HT-29 (cell line): ENCODE measurements around the gene PHLDA1. TPM values are rescaled to one million over a fixed set of nuclear protein-coding genes. Genes with fewer than 3 reads are reported as not detected.
A peak's percentile ranks its signal among the peaks of the same experiment; 100 is the strongest.

Experiments used
- DNase-seq: peaks from one replicate; pipeline ENCODE4 v3.0.0-alpha.2; 2015; ENCODE audit warnings: low spot score
- total RNA-seq: library from RNA; depleted of rRNA; stranded (reverse); fragments of >200 nt; shearing (Covaris generic); gene quantifications from 2 replicates; pipeline ENCODE4 v1.2.3, GENCODE V29; 2014

PHLDA1 gene
- total RNA-seq, 1 experiment from 2014 or later: 41.7 TPM

DNA sequence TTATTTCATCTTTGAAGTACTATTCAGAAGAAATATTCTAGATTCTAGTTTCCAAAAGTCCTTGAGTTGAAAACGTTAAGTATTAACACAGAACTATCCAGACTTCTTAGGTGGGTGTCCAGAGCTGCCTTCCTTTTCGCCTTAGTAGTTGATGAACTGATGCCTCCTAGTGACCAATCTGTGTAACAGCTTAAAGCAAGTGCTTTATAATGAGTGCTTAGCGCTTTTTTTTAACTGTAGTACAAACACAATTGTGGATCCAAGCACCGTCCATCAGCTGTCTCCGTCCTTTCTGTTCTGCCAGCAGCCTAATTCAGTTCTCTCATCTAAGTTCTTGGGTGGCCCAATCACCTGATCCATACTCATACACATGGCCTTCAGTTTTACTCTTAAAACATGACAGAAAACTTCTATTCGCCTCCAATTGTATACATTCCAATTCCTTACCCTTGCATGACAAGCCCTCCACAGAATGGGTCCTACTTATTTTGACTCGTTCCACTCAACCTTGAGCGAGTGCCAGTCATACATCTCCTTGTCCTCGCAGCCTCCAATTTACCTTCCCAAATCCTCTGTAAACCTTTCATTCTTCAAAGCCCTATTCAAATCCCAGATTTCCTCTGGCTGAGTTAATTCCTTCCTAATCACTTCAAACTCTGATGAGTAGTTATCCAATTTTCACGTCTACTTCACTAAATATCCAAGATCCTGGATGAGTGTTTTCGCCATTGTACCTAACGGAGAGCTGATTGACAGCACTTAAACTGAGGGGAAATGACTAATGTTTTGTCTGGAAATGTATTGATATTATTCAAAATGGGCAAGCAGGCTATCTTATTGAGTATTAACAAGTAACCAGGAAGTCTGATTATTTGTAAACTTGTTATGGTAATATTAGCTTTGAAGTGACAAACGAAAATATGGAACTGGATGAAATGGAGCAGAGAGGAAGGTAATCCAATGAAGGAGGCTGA is 5.8 kb upstream of the PHLDA1 start:
- peak; percentile 79 for DNase-seq

DNA sequence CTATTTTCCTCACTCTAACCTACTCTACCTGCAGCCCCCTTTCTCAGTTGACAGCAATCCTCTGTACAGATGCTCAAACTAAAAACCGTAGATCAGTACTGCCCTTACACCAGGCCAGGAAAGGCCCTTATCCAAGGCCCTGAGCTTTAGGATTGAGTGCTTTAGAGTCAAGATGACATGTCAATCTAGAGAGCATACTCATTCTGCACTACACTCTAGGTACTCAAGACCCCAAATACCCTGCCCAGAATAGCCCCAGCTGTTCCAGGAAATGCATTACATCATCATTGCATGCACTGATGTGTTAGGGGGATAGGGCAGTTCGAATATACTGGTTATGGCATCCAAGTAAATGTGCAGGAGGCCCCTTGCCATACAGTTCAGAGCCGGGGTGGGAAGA is 3.5 kb upstream of the PHLDA1 start:
- DNase-seq: no peak

DNA sequence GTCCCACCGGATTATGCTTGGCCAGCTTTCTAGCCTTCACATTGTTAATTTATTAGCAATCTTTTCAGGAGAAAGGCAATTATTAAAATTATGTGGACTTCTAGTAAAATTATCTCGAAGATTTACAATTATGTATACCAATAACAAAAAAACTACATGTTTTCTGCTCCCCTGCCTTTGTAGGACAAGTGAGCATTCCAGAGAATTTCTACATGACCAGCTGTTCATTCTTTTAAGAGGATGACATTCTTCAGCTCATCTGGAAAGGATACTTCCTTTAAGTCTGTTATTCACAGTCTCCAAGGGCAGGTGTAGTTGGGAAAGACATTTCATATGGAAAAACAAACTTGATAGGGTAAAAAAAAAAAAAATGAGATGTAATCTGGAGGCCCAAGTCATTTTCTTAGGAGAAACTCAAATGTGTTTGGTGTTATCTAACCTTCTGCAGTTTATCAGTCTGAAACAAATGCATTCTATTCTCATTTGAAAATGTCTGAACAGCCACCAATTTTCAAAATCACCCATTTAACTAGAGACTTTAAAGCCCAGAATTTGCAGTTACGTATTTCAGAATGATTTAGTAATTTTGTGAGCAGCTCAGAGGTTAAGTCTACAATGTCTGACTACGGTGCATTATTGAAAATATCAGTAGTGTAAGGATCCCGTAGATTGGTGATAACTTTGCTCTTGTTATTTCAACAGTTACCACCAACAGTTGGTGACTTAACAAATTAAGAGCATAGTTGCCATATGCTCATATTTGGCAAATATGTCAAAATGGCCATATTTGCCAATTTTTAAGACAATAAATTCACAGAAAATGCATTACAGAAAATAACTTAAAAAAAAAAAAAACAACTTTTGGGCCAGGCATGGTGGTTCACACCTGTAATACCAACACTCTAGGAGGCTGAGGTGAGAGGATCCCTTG is 1.8 kb upstream of the PHLDA1 start:
- no peak for DNase-seq

DNA sequence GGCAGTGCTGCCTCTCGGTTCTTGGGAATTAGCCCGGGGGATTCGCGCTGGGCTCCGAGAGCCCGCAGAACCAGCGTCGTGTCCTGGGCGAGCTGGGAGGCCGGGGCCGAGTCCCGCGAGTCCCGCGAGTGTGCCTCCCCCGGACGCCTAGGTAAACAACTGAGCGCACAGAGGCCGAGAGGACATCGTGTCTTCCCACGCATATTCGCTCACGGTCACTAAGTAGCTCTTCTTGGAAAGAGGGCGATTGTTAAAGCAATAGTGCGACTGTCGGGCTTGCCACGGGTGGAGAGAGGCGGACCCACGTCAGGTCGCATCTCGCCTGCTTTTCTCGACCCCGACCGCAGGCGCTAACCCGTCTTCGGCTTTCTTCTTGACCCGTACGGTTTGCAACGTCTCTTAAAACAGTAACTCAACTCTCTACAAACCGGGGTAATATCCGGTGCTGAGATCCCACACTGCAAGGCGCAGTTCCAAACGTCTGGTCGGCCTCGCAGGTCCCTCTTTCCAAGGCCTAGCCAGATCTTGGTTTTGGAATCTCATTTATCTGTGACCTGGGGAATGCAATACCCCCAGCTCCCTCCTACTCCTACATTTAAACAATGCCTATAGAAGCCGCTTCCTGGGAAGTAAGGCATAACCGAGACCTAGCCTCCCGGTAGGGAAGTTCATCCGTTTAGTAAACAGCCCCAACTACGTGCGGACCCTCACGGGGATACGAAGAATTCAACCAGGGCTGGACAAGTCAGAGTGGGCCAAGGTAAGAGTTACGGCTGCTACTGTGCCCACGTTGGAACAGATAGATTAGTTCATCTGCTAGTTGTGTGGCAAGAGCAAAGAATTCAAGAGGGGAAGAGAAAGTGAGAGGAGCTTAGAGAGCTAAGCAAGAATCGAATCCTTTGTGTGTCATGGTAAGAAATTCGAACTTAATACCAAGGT is 736 bp upstream of the PHLDA1 start:
- DNase-seq: peak; percentile 72

DNA sequence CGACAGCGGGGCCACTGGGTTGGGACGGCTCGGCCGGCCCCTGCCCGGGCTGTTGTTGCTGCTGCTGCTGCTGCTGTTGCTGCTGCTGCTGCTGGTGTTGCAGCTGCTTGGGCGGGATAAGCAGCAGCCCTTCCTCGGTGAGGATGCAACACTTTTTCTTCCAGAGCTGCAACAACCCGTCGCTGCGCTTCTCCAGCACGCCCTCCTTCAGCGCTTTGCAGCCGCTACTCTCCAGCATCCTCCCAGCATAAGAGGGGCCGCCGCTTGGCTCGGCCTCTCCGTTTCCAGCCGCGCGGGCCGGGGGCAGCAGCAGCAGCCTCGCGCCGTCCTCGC is 529 bp downstream of the PHLDA1 start:
- no peak for DNase-seq

DNA sequence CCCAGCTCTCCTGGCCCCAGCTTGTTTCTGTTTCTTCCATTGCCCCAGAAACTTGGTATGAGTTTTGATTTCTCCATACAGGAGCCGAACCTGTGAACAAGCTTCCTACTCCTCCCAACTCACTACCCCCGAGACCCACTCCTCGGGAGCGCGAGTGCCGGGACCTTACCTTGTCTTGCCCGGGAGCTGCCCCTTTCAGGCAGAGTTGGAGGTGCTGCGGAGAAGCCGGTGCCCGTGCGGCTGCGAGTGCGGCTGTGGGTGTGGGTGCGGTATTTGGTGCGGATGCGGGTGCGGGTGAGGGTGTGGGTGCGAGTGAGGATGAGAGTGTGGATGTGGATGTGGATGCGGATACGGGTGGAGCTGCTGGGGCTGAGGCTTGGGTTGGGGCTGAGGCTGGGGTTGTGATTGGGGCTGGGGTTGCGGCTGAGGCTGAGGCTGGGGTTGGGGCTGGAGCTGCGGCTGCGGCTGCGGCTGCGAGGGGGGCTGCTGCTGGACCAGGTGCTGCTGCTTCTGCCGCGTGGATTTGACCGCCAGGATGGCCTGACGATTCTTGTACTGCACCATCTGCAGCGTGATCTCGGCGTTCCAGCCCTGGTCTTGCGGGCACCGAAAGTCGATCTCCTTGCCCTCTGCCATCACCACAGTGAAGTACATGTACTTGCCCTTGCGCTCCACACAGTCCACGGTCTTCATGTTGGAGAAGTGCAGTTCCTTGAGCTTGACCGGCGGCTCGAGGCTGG is 1.1 kb downstream of the PHLDA1 start:
- peak; percentile 42 for DNase-seq

DNA sequence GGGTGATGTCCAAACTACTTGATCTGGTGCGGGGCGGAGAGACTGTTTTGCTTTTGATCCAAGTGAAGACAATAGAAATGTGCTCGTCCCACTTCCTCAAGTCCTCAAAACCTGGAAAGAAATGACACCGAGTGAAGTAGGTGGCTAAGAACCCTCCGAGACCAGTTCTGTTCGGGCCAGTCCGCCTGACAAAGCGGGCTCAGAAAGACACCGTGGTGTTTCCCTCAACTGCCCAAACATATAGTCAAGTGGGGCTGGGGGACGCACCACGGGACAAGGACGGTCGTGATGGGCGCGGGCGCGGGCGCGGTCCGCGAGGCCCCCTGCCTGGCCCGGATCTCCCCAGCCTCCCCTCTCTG is 1.6 kb downstream of the PHLDA1 start:
- DNase-seq: peak; percentile 65

DNA sequence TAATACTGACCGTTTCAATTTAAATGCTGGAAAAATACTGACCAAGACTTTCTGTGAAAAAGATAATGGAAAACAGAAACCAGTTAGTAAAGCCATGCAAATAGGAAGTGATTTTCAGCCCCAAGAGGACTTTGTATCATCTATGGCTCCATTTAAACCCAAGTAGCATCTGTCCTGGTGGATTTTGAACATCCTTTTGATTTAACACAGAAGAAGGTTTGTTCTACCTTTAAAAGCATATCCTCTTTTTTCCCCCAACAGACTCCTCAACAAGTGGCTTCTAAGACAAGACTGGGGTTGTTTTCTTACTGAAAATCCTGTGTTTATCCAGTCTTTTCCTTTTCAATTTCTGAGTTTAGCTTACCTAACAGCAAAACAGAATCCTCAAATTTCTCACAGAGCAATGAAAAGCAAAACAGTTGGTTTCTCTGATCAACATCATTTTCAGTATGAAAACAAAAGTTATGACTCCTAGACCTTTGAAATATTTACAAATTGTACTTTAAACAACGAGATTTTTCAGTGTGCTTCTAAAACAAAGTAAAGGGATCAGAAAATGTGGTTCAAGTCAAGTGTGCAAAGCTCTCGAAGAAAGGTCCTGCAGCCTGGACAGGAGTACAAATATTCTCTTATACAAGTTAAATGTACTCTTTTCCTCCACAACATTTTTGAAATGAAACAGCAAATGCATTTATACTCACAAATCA is 2.9 kb downstream of the PHLDA1 start:
- no peak for DNase-seq

DNA sequence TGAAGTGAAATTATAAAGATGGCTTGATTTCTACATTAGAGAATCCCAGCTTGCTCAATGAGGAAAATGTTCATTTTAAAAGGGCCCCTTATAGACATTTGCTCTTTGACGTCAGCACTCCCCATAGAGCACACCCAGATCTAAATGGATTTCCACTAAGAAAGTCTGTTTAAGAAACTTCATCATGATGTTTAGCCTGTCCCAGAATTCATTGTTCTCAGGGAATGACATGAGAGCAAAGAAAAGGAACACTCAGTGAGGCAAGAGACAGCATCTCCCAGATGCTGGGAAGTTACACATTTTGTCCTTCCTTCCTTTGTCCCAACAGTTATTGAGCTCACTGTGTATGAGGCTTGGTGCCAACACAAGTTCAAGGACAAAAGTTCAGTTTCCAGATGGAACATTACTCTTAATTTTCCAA is 4.9 kb downstream of the PHLDA1 start:
- DNase-seq: peak; percentile 34

DNA sequence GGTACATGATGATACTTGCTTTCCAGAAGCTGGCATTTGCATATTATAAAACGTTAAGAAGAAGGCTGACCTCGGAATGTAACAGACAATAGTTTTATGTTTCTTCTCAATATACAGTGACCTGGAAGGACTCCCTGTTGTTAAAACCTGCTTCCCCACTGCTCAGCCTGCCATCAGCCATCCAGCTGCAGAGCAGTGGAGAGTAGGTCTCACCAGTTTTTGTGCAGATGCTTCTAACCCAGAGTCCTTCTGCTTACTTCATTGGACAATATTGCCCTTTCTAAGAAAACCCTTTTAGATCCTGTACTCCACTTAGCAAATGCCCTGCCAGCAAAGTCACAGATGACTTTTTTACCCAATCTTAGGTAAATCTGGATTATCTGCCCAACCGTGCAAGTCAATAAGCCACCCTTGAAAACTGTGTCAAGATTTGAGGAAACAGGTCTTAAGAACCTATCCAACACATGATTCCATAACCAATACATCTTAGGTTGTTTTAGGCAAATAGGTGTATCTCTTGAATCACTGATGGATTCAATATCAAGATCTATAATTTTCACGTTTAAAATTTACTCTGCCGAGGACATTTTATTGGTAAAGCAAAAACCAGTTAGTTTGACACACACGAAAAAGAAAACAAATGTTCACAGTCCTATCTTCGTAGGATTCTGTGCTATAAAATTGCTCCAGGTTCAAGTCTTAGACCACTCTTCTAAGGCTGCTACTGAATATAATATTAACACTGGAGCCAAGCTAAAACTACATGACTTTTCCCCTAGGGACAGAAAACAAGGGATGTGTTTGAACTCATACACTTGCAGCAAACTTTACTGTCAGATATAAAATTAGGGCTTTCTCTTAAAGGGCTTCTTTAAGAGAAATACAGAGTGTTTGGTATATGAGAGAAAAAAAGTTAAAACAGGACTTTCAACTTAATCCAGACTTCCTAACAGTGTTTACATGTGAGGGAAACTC is 5.7 kb downstream of the PHLDA1 start:
- DNase-seq: peak; percentile 59

DNA sequence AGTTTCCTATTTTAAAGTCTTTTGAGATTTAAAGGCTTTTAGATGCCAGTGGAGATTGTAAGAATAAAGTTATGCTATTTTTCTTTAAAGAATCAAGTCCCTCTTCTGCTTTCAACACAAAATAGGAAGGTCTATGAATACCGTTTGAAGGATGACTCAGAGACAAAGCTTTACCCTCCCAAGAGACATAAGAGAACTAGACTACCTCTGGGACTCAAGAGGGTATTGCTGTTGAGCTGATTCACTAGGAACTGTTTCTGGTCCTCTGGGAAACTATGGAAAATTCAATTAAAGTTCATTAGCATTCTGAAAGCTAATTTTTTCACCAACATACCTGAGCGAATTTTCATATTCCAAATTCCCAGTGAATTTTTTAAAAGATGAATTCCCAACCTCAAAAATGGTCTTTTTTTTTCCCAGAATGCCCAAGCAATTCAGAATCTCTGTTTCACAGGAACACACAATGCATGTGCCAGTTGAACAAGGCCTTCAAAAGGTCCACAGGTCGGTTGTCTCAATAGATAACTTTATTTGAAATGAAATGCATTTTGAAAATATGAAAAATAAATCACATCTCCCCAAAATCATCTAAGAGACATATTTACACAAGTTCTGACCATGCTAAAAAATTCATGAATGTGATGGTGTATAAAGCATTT is 6.5 kb downstream of the PHLDA1 start:
- peak; percentile 58 for DNase-seq

DNA sequence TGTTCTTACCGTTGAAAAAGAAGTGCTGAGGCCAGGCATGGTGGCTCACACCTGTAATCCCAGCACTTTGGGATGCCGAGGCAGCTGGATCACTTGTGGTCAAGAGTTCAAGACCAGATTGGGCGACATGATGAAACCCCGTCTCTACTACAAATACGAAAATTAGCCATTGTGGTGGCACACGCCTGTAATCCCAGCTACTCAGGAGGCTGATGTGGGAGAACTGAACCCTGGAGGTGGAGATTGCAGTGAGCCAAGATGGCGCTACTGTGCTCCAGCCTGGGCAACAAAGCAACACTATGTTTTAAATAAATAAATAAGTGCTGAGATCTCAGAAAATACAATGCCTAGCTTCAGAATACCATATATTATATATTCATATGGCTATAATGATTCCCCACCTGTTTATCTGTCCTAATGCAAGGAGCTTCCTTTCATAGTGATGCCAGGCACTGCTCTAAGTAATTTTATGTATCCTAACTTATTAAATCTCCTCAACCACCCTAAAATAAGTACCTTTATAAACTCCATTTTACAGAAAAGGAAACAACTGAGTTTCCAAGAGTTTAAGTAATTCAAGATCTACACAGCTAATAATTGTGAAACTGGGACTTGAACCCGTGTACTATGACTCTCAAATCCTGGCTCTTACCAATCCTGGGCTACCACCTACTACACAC is 7.3 kb downstream of the PHLDA1 start:
- DNase-seq: no peak

DNA sequence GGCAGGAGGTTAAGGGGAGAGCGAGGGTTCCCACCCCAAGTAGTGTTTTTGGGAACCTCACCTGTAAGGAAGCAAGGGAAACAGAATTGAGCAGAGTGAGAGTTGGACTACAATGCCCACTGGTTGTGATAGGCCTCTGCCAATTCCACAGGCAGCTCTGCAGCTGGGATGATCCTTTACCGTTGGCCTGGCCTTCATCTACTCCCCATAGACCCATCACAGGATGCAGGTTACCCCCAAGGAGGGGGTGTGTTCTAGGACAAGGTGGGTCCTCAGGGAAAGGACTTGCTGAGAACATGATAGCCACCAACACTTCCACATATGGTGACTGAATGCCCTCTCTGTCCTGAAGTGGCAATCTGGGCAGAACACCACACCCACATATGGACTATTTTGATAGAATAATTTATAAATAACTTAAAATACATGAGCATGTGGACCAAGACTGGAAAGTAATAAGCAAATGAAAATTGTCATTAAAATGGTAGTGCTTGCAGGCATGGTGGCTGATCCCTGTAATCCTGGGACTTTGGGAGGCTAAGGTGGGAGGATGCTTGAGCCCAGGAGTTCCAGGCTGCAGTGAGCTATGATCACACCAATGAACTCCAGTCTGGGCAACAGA is 8.4 kb downstream of the PHLDA1 start:
- DNase-seq: no peak

DNA sequence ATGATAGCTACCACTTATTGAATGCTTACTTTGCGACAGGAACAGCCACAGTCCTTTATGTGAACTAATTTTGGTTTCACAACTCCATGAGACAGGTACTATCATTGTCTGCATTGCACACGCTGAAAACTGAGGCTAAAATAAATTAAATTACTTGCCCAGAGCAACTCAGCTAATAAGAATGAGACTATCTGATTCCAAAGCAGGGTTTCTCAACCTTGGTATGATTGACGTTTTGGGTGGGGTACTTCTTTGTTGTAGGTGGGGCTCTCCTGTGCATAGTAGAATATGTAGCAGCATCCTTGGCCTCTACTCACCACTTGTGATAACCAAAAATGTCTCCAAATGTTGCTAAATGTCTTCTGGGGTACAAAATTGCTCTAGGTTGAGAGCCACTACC is 9.1 kb downstream of the PHLDA1 start:
- DNase-seq: no peak

DNA sequence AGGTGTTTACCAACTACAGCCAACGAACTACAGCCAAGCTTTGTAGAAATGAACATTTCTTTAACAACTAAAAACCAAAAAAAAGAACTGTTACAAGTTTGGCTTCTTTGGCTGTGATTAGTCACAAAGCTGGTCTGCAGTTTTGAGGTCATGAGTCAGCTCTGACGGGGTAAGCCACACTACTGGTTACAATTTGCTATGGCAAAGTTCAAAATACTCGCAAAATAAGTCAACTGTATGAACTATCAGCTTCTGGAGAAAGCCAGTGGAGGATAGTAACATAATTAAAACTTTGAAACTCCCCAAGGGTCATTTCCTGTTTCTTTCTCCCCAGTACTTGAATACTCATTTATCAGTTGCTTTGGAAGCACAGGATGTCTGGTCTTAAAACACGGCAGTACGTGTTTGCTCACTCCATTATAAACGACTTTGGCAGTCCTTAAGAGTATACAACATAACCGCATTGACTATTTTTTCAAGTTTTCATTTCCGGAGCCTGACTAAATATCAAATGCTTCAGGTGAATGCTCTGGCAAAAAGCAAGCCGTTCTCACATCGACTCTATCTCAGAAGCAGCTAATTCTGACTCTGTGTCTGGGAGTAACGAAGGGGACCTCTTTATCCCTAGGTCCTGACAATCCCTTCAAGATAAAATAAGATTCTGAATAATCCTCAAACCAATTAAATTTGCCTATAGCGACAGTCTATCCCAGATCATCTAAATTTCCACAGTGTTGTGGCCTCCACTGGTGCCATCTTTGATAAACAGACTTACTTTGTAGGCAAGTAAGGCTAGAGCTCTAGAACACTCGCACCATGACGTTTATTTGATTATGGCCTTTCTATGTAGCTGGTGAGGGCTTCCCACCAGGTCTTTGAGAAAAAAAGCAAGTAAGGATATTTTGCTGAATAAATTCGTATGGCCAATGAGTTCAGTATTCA is 10.6 kb downstream of the PHLDA1 start:
- peak; percentile 88 for DNase-seq

DNA sequence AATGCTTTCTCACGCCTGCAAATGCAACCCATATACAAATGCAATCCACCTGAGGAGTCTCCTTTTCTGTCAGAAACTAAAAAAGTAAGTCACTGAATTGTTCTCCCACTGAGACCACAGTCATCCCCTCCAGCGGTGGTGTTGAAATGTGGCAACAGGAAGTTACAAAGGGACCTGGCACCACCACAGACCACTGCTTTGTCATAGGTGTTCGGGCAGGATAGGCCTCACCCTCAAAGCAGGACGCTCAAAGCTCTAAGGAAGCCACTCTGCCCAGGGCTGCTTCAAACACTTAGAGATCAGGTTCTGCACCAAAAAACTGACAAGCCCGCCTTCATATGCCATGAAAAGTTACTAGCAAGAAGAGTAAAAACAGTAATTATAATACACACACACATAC is 11.3 kb downstream of the PHLDA1 start:
- peak; percentile 75 for DNase-seq
